T follicular helper cell (primary cell): ENCODE results near the gene NPHP4.

Experiments
- DNase-seq: peaks from one replicate; pipeline ENCODE4 v3.0.0-alpha.2; 2020; ENCODE audit warnings: low read depth

Gene NPHP4

GRCh38 chr1:5950201-5950895 is 41.9 kb downstream of the NPHP4 start:
- no peak for DNase-seq

GRCh38 chr1:5949761-5950100 is 42.5 kb downstream of the NPHP4 start:
- no peak for DNase-seq

GRCh38 chr1:5949085-5949760 is 43.0 kb downstream of the NPHP4 start:
- no peak for DNase-seq

- DNase-seq = no peak
These were observed 43.6 kb downstream of the NPHP4 start for GRCh38 chr1:5948681-5949005.

DNA sequence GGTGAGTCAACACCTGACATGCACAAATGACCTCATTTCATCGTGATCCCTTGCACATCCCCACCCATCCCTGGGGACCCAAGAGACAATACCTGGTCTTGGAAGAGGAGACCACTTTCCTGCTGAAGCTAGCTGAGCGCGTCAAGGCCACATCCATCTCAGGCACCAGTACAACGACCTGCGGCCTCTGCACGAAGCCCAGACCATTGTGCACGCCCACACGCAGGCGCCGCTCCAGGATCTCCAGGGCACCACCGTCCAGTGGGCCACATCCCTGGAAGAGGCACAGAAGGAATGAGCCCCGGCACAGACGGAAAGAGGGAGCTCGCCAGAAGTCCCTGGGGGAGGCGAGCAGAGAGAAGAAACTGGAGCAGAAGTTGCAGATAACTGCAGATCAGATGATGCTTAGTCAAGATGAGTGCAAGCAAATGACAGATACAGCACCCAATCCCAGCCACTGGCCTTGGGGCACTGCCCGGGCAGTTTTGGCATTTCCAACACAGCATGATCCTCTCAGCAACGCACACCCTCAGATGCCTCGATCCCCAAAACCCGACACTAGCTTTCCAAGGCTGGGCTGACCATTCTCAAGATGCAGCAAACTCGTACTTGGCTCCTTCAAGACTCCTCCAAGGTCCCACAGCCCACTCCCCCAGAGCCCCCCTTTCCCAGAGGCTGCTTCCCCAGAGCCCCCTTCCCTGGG is 44.1 kb downstream of the NPHP4 start:
- DNase-seq = no peak

DNA sequence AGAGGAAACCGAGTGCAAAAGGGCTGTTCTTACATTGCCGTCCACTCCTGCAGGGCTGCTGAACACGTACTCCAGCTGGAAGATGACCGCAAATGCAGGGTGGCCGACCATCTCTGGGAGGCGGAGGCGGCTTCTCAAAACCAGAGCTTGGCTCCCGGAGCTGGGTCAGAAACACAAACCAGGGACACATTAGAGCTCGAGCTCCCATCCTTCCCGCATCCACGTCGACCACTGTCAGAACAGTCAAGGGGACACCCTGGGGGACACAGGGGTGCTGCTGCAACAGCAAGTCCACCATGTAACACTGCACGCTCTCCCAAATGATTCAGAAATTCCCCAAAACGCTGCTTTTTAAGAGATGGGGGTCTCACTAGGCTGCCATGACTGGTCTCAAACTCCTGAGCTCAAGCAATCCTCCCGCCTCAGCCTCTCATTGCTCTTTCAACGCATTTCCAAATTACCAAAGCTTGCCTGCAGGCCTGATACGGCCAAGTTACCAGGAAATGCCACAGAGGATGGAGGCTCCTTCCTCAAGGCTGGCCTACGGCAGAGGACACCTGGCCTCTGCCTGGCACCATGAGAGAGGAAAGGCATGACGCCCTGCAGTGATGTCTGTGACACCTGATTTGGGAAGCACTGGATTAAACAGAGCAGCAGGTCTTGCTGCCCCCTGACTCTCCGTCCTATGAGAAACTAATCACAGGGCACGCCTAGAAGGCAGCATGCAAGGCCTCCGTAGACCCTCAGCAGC is 45.0 kb downstream of the NPHP4 start:
- no peak for DNase-seq

DNA sequence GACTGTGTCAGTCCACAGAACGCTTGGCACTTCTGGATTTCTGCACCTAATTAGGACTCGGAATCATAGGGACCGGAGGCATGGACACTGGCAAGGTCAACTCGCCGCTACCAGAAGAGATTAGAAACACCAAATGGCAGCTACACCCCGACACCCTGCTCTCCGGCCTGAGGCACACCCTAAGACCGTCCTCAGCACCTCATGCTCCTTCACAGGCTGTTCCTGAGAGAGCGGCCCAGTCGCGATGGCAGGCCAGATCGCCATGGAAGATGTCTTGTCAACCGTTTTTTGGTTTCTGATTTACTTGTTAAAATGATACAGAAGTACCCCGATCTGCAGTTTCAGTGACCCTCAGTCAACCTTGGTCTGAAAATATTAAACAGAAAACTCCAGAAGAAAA is 46.8 kb downstream of the NPHP4 start:
- DNase-seq = no peak

GRCh38 chr1:5944843-5945167 is 47.4 kb downstream of the NPHP4 start:
- DNase-seq = no peak

- DNase-seq = no peak
These were observed 47.9 kb downstream of the NPHP4 start for GRCh38 chr1:5944154-5944842.

- DNase-seq = no peak
These were observed 48.7 kb downstream of the NPHP4 start for GRCh38 chr1:5943343-5944124.

DNA sequence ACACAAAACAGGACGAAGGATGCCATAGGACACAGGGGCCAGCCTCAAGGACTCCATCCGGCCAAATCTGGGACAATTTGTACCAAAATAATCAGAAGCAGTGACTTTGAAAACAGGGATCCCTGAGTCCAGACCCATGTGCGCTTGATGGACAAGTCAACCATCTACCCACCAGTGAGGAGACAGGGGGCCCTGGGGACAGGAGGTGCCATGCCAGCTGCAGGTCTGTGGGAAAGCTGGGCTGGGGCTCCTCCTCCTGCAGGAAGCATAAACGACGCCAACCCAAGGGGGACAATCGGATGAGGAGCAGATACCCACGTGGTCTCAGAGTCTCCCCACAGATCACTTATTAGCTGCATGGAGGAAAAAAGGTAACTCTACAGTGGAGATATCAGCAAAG is 50.6 kb downstream of the NPHP4 start:
- no peak for DNase-seq

DNA sequence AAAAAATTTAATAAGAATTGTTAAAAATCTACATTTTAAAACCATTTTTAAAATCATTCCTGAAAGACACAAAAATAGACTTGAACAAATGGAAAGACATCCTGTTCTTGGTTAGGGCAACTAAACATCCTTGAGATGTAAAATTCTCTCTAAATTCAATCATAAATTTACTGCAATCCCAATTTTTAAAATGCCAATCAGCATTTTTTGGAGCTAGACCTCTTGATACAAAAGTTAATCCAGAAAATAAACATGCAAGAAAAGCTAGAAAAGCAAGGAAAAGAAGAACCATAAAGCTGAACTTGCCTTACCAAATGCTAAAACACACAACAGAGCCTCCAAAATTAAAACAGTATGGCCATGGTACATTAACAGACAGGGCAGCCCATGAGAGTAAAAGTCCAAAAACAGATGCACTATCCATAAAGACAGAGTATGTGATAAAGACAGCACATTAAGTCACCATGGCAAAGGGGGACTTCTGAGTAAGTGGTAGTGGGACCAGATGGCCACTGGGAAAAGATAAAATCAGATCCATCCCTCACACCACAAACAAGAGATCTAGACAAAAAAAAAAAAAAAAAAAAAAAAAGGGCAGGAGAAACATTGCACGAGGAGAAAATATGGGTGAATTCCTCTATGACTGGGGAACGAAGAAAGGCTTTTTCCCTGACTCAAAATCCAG is 51.4 kb downstream of the NPHP4 start:
- DNase-seq = no peak

DNA sequence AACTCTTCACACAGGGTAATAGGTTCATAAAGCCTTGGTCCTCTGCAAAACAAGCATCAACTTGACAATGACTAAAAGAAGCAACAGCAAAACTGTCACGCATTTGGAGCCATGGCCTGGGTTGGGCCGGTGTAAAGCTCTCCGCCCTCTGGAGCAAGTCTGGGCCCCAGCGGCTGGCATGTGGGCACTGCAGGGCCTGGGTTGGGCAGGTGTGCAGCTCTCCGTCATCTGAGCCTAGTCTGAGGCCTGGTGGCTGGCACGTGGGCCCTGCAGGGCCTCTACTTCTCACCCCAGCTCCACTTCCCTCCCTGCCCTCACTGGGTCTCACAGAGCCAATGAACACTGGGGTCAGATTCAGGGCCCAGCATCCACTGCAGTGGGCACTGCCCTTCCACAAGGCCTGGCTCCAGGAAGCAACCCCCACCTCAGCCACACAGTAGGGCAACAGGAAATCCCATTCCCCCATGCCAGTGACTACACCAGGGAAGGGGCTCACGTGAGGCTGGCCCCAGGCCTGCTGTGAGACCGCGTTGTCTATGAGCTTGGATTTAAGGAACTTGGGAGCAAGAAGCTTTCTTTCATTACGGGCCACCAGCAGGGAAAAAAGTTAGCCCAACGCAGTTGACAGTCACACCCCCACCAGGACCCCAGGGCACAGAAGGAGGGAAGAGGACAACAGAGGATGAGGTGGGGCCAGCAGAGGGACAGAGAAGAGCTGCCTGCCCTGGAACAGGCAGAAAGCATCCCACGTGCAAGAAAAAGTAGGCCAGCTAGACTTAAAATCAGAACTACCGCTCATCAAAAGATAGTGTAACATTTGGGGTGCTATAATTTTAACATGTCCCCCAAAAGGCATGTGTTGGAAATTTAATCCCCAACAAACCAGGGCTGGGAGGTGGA is 52.7 kb downstream of the NPHP4 start:
- DNase-seq = no peak

DNA sequence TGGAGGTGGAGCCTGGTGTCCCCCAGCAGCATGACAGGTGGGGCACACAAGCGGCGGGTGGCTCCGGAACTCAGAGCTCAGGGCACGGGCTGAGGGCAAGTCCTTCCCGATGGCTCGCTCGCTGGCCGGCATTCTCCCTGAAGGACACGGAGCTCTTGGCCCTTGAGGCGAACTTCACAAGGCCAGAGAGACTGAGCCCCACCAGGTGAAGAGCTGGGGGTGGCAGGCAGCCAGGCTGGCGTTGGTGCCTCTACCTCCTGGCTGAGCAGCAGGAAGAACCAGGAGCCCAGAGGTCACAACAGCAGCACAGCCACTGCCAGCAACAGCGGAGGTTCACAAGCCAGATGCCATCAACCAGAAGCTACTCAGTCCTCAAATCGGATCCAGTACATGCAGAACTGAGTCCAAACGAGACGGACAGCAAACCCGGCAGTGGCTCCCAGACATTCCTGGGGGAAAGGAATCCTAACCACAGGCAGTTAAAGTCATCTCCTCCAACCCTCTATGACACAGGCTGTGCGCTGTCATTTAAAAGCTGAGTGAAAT is 54.1 kb downstream of the NPHP4 start:
- no peak for DNase-seq

GRCh38 chr1:5937373-5937857 is 54.8 kb downstream of the NPHP4 start:
- DNase-seq = no peak

DNA sequence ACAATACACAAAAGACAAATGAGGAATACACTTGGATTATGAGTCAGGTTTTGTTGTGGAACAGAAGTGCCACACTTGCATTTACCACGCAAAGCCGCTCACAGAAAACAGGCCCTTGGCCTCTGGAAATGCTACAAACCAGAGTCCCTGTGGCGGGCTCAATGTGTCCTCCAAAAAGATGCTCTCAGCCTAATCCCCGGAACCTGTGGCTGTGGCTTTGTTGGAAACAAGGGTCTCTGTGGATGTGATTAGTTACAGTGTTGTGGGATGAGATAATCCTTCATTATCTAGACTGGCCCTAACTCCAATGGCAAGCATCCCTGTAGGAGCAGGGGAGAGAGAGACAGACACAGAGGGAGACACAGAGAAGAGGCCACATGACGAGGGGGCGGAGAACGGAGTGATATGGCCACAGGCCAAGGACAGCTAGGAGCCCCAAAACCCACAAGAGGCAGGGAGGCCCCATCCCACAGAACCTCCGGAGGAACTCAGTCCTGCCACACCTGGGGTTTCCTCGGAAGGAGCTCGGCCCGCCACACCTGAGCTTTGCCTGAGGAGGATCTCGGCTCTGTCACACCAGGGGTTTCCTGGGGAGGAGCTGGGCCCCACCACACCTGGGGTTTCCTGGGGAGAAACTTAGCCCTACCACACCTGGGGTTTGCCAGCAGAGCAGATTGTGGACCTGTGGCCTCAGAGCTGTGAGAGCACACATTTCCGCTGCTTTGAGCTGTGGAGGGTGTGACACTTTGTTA is 55.4 kb downstream of the NPHP4 start:
- no peak for DNase-seq

GRCh38 chr1:5936126-5936525 is 56.1 kb downstream of the NPHP4 start:
- DNase-seq = no peak

DNA sequence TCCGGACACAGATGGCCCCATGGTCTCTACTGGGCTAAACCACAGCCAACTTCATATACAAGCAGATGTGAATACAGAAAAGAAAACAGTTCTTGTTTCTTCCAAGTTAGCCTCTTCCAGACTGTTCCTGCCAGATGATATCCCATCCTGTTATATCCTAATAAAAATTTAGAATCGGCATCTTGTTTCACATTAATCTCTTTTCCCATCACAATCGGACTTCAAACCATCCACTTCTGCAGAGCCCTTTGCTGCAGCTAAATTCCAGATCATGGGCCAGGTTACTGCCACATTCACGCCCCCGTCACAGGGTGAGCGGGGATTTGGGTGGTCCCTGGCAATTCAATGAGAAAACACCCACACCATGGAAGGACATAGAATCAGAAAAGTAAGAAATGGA is 57.2 kb downstream of the NPHP4 start:
- no peak for DNase-seq
